Measurements from ENCODE around the gene FBXO33.

The FBXO33 gene

GRCh38 chr14:39430762-39431415, 1.3 kb downstream of the FBXO33 start:
- peak; percentile 9 for DNase-seq

- no peak for DNase-seq
These were observed 4.1 kb downstream of the FBXO33 start for GRCh38 chr14:39428118-39428517.

- DNase-seq, result peak; percentile 15
These were observed 5.6 kb downstream of the FBXO33 start for GRCh38 chr14:39426605-39427004.

- DNase-seq, result no peak
These were observed 6.3 kb downstream of the FBXO33 start for GRCh38 chr14:39425947-39426346.

GRCh38 chr14:39423793-39424192, 8.4 kb downstream of the FBXO33 start:
- no peak for DNase-seq

- DNase-seq, result no peak
These were observed 10.0 kb downstream of the FBXO33 start for GRCh38 chr14:39422243-39422642.

GRCh38 chr14:39419272-39419671, 13.0 kb downstream of the FBXO33 start:
- DNase-seq, result no peak

- DNase-seq, result no peak
These were observed 15.2 kb downstream of the FBXO33 start for GRCh38 chr14:39417014-39417413.

GRCh38 chr14:39416072-39416471, 16.2 kb downstream of the FBXO33 start:
- no peak for DNase-seq

- no peak for DNase-seq
These were observed 25.7 kb downstream of the FBXO33 start for GRCh38 chr14:39406560-39406959.

GRCh38 chr14:39398382-39398781, 33.9 kb downstream of the FBXO33 start:
- no peak for DNase-seq

GRCh38 chr14:39396448-39396847, 35.8 kb downstream of the FBXO33 start:
- DNase-seq, result no peak

GRCh38 chr14:39395555-39396254, 36.5 kb downstream of the FBXO33 start:
- no peak for DNase-seq

- no peak for DNase-seq
These were observed 38.9 kb downstream of the FBXO33 start for GRCh38 chr14:39393289-39393688.

GRCh38 chr14:39384177-39384576, 48.1 kb downstream of the FBXO33 start:
- no peak for DNase-seq

- no peak for DNase-seq
These were observed 48.5 kb downstream of the FBXO33 start for GRCh38 chr14:39383741-39384140.

GRCh38 chr14:39383026-39383660, 49.1 kb downstream of the FBXO33 start:
- no peak for DNase-seq

- DNase-seq, result no peak
These were observed 49.8 kb downstream of the FBXO33 start for GRCh38 chr14:39382463-39382862.

- peak; percentile 28 for DNase-seq
These were observed 50.9 kb downstream of the FBXO33 start for GRCh38 chr14:39381366-39381765.

GRCh38 chr14:39376667-39377403, 55.4 kb downstream of the FBXO33 start:
- DNase-seq, result no peak

- no peak for DNase-seq
These were observed 57.4 kb downstream of the FBXO33 start for GRCh38 chr14:39374851-39375250.

- no peak for DNase-seq
These were observed 59.6 kb downstream of the FBXO33 start for GRCh38 chr14:39372656-39373055.

GRCh38 chr14:39370415-39370814, 61.8 kb downstream of the FBXO33 start:
- DNase-seq, result no peak
